Naive thymus-derived CD8-positive, alpha-beta T cell (primary cell): ENCODE data around the gene OR8B12. TPM values are rescaled to one million over a fixed set of nuclear protein-coding genes. Genes with fewer than 3 reads are reported as not detected.

Experiments
- ATAC-seq, 2 donors: fragments of 150-1000 bp; cut with Tn5 transposase in 1 of 2; sonication (Bioruptor Pico), chemical (Tn5 transposase) in 1 of 2; 1 replicate in 1 of 2; 2 replicates in 1 of 2; pipeline ENCODE4 v1.10.0; 2021; ENCODE audit warnings: mild to moderate bottlenecking in 2 of 2, moderate library complexity in 2 of 2
- POLR2A ChIA-PET: fragments of 350-600 bp; sonication (Branson Sonifier 250); formaldehyde crosslinking; loops from one replicate; lab custom pipeline; 2021; ENCODE audit warnings: antibody characterized with exemption; lab: Charles Lee
- DNase-seq, 10 donors: peaks; one replicate each; pipeline versions ENCODE4 v3.0.0 to v3.0.0-alpha.2; 2020 to 2022
- H3K27ac Mint-ChIP-seq, 10 donors: one replicate each; pipeline ENCODE4 v1.8.0; 2020 to 2022; ENCODE audit warnings: mild to moderate bottlenecking in 10 of 10, mixed read lengths in 10 of 10, moderate library complexity in 4 of 10, inconsistent platforms in 1 of 10
- H3K27me3 Mint-ChIP-seq, 5 donors: one replicate each; pipeline ENCODE4 v1.8.0; 2021 to 2022; ENCODE audit warnings: mixed read lengths in 5 of 5
- H3K36me3 Mint-ChIP-seq, 3 donors: one replicate each; pipeline ENCODE4 v1.8.0; 2020 to 2022; ENCODE audit warnings: mixed read lengths in 3 of 3, mild to moderate bottlenecking in 2 of 3, inconsistent platforms in 1 of 3
- H3K4me1 Mint-ChIP-seq, 4 donors: one replicate each; pipeline ENCODE4 v1.8.0; 2021 to 2022; ENCODE audit warnings: mixed read lengths in 4 of 4
- H3K4me3 Mint-ChIP-seq, 10 donors: one replicate each; pipeline ENCODE4 v1.8.0; 2020 to 2022; ENCODE audit warnings: mild to moderate bottlenecking in 10 of 10, mixed read lengths in 10 of 10, moderate library complexity in 6 of 10, inconsistent platforms in 1 of 10
- H3K9me3 Mint-ChIP-seq, 9 donors: one replicate each; pipeline ENCODE4 v1.8.0; 2020 to 2022; ENCODE audit warnings: mixed read lengths in 9 of 9, mild to moderate bottlenecking in 3 of 9, inconsistent platforms in 1 of 9, moderate library complexity in 1 of 9
- polyA plus RNA-seq, 3 donors: library from polyadenylated mRNA; unstranded; fragments of 300-500 nt; fragmentation: Illumina TruSeq; gene quantifications; one replicate each; pipeline ENCODE4 v1.2.3, GENCODE V29; 2021
- total RNA-seq, 8 experiments: library from RNA in 2 of 8; stranded (reverse) in 2 of 8; gene quantifications; one replicate each; pipeline ENCODE4 v1.2.3 and lab custom pipeline; 2021 to 2026

OR8B12 gene
- total RNA-seq (not detected), polyA plus RNA-seq (not detected), total RNA-seq (lab: John Stamatoyannopoulos, UW) (0 reads per million in 6 experiments)

GRCh38 chr11:124543554-124543953, at the start of gene OR8B12:
Gene OR8B12 (minus strand): TSS chr11:124543654. CDS start chr11:124543654, 0 bp downstream.
- peaks cover 11 to 62% (median 33%) of the 10 kb centered on the region in 5 donors for H3K27me3 Mint-ChIP-seq
- peaks cover 0 to 5% (median 0%) of the 10 kb centered on the region in 4 donors for H3K4me1 Mint-ChIP-seq
- POLR2A ChIA-PET, result no interaction called here
- DNase-seq, result no peak
- H3K36me3 Mint-ChIP-seq, result no peaks in the 10 kb centered on the region
- no peak within 1 kb of the TSS for H3K27ac Mint-ChIP-seq
- no peak for ATAC-seq
- peaks cover 0 to 9% (median 0%) of the 10 kb centered on the region in 9 donors for H3K9me3 Mint-ChIP-seq
- no peak within 1 kb of the TSS for H3K4me3 Mint-ChIP-seq

- no peaks in the 10 kb centered on the region for H3K36me3 Mint-ChIP-seq
- H3K27ac Mint-ChIP-seq, result no peak overlapping the region
- no peak overlapping the region for H3K4me3 Mint-ChIP-seq
- H3K4me1 Mint-ChIP-seq, result no peaks in the 10 kb centered on the region
- ATAC-seq, result no peak
- H3K27me3 Mint-ChIP-seq, result peaks cover 11 to 42% (median 18%) of the 10 kb centered on the region in 5 donors
- H3K9me3 Mint-ChIP-seq, result no peaks in the 10 kb centered on the region
- DNase-seq, result no peak
- POLR2A ChIA-PET, result no interaction called here
Observed at GRCh38 chr11:124592627-124593026, 49.2 kb upstream of the OR8B12 start.

- POLR2A ChIA-PET, result no interaction called here
Observed at GRCh38 chr11:124591430-124591829, 48.0 kb upstream of the OR8B12 start.

GRCh38 chr11:124586238-124586860, 42.9 kb upstream of the OR8B12 start:
- ATAC-seq, result no peak
- POLR2A ChIA-PET, result no interaction called here
- H3K4me1 Mint-ChIP-seq, result no peaks in the 10 kb centered on the region

More at GRCh38 chr11:124591430-124591829, 48.0 kb upstream of the OR8B12 start:
- H3K27ac Mint-ChIP-seq, result no peak overlapping the region
- no peaks in the 10 kb centered on the region for H3K9me3 Mint-ChIP-seq
- no peak overlapping the region for H3K4me3 Mint-ChIP-seq
- ATAC-seq (no peak), DNase-seq (no peak)
- H3K4me1 Mint-ChIP-seq, result no peaks in the 10 kb centered on the region
- H3K36me3 Mint-ChIP-seq, result no peaks in the 10 kb centered on the region
- peaks cover 13 to 44% (median 19%) of the 10 kb centered on the region in 5 donors for H3K27me3 Mint-ChIP-seq

GRCh38 chr11:124584681-124585372, 41.4 kb upstream of the OR8B12 start:
- ATAC-seq, result no peak
- Mint-ChIP-seq H3K4me3 (no peak overlapping the region), H3K27ac (no peak overlapping the region), H3K36me3 (no peaks in the 10 kb centered on the region), H3K9me3 (no peaks in the 10 kb centered on the region), H3K4me1 (no peaks in the 10 kb centered on the region), H3K27me3 (peaks cover 11 to 34% (median 17%) of the 10 kb centered on the region in 5 donors)
- POLR2A ChIA-PET, result no interaction called here
- no peak for DNase-seq

More at GRCh38 chr11:124586238-124586860, 42.9 kb upstream of the OR8B12 start:
- Mint-ChIP-seq H3K36me3 (no peaks in the 10 kb centered on the region), H3K9me3 (no peaks in the 10 kb centered on the region), H3K27ac (peak overlapping the region in 1 of 10 donors; percentile 16), H3K4me3 (no peak overlapping the region), H3K27me3 (peaks cover 12 to 34% (median 16%) of the 10 kb centered on the region in 5 donors)
- DNase-seq, result peak in 8 of 10 donors; percentile 3 to 39 (median 22)

- POLR2A ChIA-PET, result interaction anchor here (0.6 kb wide), 1 partner anchor 270 kb away, joined by 3 read pairs; no protein-coding TSS in a partner anchor
- ATAC-seq (no peak), DNase-seq (no peak)
Observed at GRCh38 chr11:124583781-124584180, 40.3 kb upstream of the OR8B12 start.

GRCh38 chr11:124582565-124582964, 39.1 kb upstream of the OR8B12 start:
- no peak for DNase-seq
- Mint-ChIP-seq H3K27ac (no peak overlapping the region), H3K27me3 (peaks cover 5 to 17% (median 10%) of the 10 kb centered on the region in 5 donors), H3K4me1 (no peaks in the 10 kb centered on the region), H3K9me3 (no peaks in the 10 kb centered on the region), H3K4me3 (no peak overlapping the region), H3K36me3 (no peaks in the 10 kb centered on the region)
- ATAC-seq, result no peak
- POLR2A ChIA-PET, result no interaction called here

More at GRCh38 chr11:124583781-124584180, 40.3 kb upstream of the OR8B12 start:
- Mint-ChIP-seq H3K36me3 (no peaks in the 10 kb centered on the region), H3K4me1 (no peaks in the 10 kb centered on the region), H3K9me3 (no peaks in the 10 kb centered on the region), H3K4me3 (no peak overlapping the region), H3K27ac (no peak overlapping the region), H3K27me3 (peaks cover 12 to 28% (median 17%) of the 10 kb centered on the region in 5 donors)

- ATAC-seq (no peak), DNase-seq (no peak)
- Mint-ChIP-seq H3K27ac (no peak overlapping the region), H3K4me1 (no peaks in the 10 kb centered on the region), H3K9me3 (no peaks in the 10 kb centered on the region), H3K4me3 (no peak overlapping the region), H3K36me3 (no peaks in the 10 kb centered on the region), H3K27me3 (peaks cover 4 to 10% (median 6%) of the 10 kb centered on the region in 5 donors)
- POLR2A ChIA-PET, result no interaction called here
Observed at GRCh38 chr11:124581817-124582216, 38.4 kb upstream of the OR8B12 start.

- ATAC-seq (no peak), DNase-seq (no peak)
- no peaks in the 10 kb centered on the region for H3K4me1 Mint-ChIP-seq
- POLR2A ChIA-PET, result no interaction called here
- no peak overlapping the region for H3K4me3 Mint-ChIP-seq
- H3K27ac Mint-ChIP-seq, result no peak overlapping the region
- H3K9me3 Mint-ChIP-seq, result no peaks in the 10 kb centered on the region
- H3K36me3 Mint-ChIP-seq, result no peaks in the 10 kb centered on the region
- peaks cover 0 to 21% (median 4%) of the 10 kb centered on the region in 5 donors for H3K27me3 Mint-ChIP-seq
Observed at GRCh38 chr11:124578761-124579160, 35.3 kb upstream of the OR8B12 start.

GRCh38 chr11:124577716-124578427, 34.4 kb upstream of the OR8B12 start:
- H3K36me3 Mint-ChIP-seq, result no peaks in the 10 kb centered on the region
- H3K27me3 Mint-ChIP-seq, result peaks cover 0 to 28% (median 4%) of the 10 kb centered on the region in 5 donors
- DNase-seq (no peak), ATAC-seq (no peak)
- H3K4me3 Mint-ChIP-seq, result no peak overlapping the region
- no peaks in the 10 kb centered on the region for H3K9me3 Mint-ChIP-seq
- POLR2A ChIA-PET, result no interaction called here
- H3K27ac Mint-ChIP-seq, result no peak overlapping the region
- no peaks in the 10 kb centered on the region for H3K4me1 Mint-ChIP-seq

GRCh38 chr11:124570160-124570559, 26.7 kb upstream of the OR8B12 start:
- H3K4me1 Mint-ChIP-seq, result no peaks in the 10 kb centered on the region
- POLR2A ChIA-PET, result no interaction called here
- no peak for DNase-seq
- ATAC-seq, result no peak
- H3K9me3 Mint-ChIP-seq, result no peaks in the 10 kb centered on the region
- no peaks in the 10 kb centered on the region for H3K36me3 Mint-ChIP-seq
- H3K4me3 Mint-ChIP-seq, result no peak overlapping the region
- peaks cover 7 to 36% (median 19%) of the 10 kb centered on the region in 5 donors for H3K27me3 Mint-ChIP-seq
- H3K27ac Mint-ChIP-seq, result no peak overlapping the region

GRCh38 chr11:124569697-124570096, 26.2 kb upstream of the OR8B12 start, which contains the start of gene OR8A1:
Gene OR8A1 (plus strand): TSS chr11:124569997. CDS start chr11:124570120, 123 bp downstream.
- Mint-ChIP-seq H3K9me3 (no peaks in the 10 kb centered on the region), H3K36me3 (no peaks in the 10 kb centered on the region), H3K27ac (no peak within 1 kb of the TSS), H3K4me1 (no peaks in the 10 kb centered on the region), H3K27me3 (peaks cover 5 to 34% (median 22%) of the 10 kb centered on the region in 5 donors), H3K4me3 (no peak within 1 kb of the TSS)
- POLR2A ChIA-PET, result no interaction called here
- ATAC-seq, result no peak
- no peak for DNase-seq
